Cardiac fibroblast (primary cell): Measurements from ENCODE around the gene IGFLR1.

Source experiments
- DNase-seq, 2 donors: peaks; one replicate each; pipeline versions ENCODE4 v3.0.0 to v3.0.0-alpha.2; 2010; ENCODE audit warnings: low read depth in 2 of 2
- H3K4me3 ChIP-seq, 2 donors: replicated peaks in 1 of 2; 1 replicate in 1 of 2; 2 replicates in 1 of 2; pipeline ENCODE4 v1.5.1; 2011; ENCODE audit warnings: low read depth in 2 of 2, low read length in 2 of 2, mild to moderate bottlenecking in 2 of 2, moderate library complexity in 1 of 2
- CTCF ChIP-seq: IDR thresholded peaks from one replicate; pipeline ENCODE4 v1.5.1; 2011; ENCODE audit warnings: low read depth, mild to moderate bottlenecking, low read length, inconsistent platforms

IGFLR1 gene

GRCh38 chr19:35716801-35717664 lies 25.2 kb downstream of the IGFLR1 start:
- TF ChIP-seq CTCF, result peak; percentile 79
- peak; percentile 84 to 94 for DNase-seq
- H3K4me3 ChIP-seq, result peak overlapping the region; percentile 60 to 90

GRCh38 chr19:35715981-35716800 lies 26.1 kb downstream of the IGFLR1 start:
- no peak for TF ChIP-seq CTCF
- no peak for DNase-seq
- peak overlapping the region; percentile 60 to 90 for H3K4me3 ChIP-seq

- TF ChIP-seq CTCF, result no peak
- no peak overlapping the region for H3K4me3 ChIP-seq
- DNase-seq, result no peak
Measured at GRCh38 chr19:35715355-35715809, 26.9 kb downstream of the IGFLR1 start.

GRCh38 chr19:35714601-35715354 lies 27.5 kb downstream of the IGFLR1 start:
- DNase-seq, result no peak
- no peak overlapping the region for H3K4me3 ChIP-seq
- no peak for TF ChIP-seq CTCF

- no peak for TF ChIP-seq CTCF
- H3K4me3 ChIP-seq, result no peak overlapping the region
- no peak for DNase-seq
Measured at GRCh38 chr19:35713904-35714495, 28.3 kb downstream of the IGFLR1 start.

GRCh38 chr19:35713506-35713850 lies 28.8 kb downstream of the IGFLR1 start:
- TF ChIP-seq CTCF, result no peak
- DNase-seq, result no peak
- H3K4me3 ChIP-seq, result no peak overlapping the region
